Gastroesophageal sphincter (tissue), 3 donors: ENCODE results near the gene MCM3AP.

Source experiments
- POLR2A ChIP-seq, 2 donors: fragments of 450-650 bp; IDR thresholded peaks; one replicate each; pipeline ENCODE4 v1.6.1; 2017; ENCODE audit warnings: antibody characterized with exemption in 2 of 2, mild to moderate bottlenecking in 2 of 2, moderate library complexity in 1 of 2
- TF ChIP-seq, protein P1 (sequence below), 4 experiments: fragments of 200-600 bp in 2 of 4; fragments of 450-650 bp in 2 of 4; sonication (generic) in 1 of 4; IDR thresholded peaks; one replicate each; pipeline ENCODE4 v1.5.1; 2017 to 2019; ENCODE audit warnings: antibody characterized with exemption in 4 of 4, mild to moderate bottlenecking in 2 of 4, moderate library complexity in 2 of 4

- peak; percentile 57 to 64 for TF ChIP-seq POLR2A (IDR thresholded peaks at IDR 0.05)
- TF ChIP-seq, protein P1, sequence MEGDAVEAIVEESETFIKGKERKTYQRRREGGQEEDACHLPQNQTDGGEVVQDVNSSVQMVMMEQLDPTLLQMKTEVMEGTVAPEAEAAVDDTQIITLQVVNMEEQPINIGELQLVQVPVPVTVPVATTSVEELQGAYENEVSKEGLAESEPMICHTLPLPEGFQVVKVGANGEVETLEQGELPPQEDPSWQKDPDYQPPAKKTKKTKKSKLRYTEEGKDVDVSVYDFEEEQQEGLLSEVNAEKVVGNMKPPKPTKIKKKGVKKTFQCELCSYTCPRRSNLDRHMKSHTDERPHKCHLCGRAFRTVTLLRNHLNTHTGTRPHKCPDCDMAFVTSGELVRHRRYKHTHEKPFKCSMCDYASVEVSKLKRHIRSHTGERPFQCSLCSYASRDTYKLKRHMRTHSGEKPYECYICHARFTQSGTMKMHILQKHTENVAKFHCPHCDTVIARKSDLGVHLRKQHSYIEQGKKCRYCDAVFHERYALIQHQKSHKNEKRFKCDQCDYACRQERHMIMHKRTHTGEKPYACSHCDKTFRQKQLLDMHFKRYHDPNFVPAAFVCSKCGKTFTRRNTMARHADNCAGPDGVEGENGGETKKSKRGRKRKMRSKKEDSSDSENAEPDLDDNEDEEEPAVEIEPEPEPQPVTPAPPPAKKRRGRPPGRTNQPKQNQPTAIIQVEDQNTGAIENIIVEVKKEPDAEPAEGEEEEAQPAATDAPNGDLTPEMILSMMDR (IDR thresholded peaks at IDR 0.05) = no peak
Measured at GRCh38 chr21:46228345-46229051, 56.9 kb downstream of the MCM3AP start, which contains the start of gene LSS.
